Endothelial cell (in vitro differentiated cells): Measurements from ENCODE around the gene PSMB7. TPM values are rescaled to one million over a fixed set of nuclear protein-coding genes. Genes with fewer than 3 reads are reported as not detected.

Experiments
- DNase-seq: peaks from one replicate; pipeline ENCODE4 v3.0.0; 2021; ENCODE audit warnings: low spot score
- H3K27ac Mint-ChIP-seq: one replicate; pipeline ENCODE4 v1.8.0; 2021; ENCODE audit warnings: mixed read lengths, inconsistent platforms; ENCODE audit not compliant: unreplicated experiment
- H3K27me3 Mint-ChIP-seq: one replicate; pipeline ENCODE4 v1.8.0; 2021; ENCODE audit warnings: mild to moderate bottlenecking, moderate library complexity, mixed read lengths, inconsistent platforms; ENCODE audit not compliant: unreplicated experiment
- H3K36me3 Mint-ChIP-seq: one replicate; pipeline ENCODE4 v1.8.0; 2021; ENCODE audit warnings: mild to moderate bottlenecking, low read depth, mixed read lengths, inconsistent platforms; ENCODE audit not compliant: unreplicated experiment
- H3K4me1 Mint-ChIP-seq: one replicate; pipeline ENCODE4 v1.8.0; 2021; ENCODE audit warnings: mild to moderate bottlenecking, mixed read lengths, inconsistent platforms; ENCODE audit not compliant: unreplicated experiment
- H3K4me3 Mint-ChIP-seq: one replicate; pipeline ENCODE4 v1.8.0; 2021; ENCODE audit warnings: mild to moderate bottlenecking, mixed read lengths, inconsistent platforms; ENCODE audit not compliant: unreplicated experiment
- H3K9me3 Mint-ChIP-seq: one replicate; pipeline ENCODE4 v1.8.0; 2021; ENCODE audit warnings: mixed read lengths, inconsistent platforms; ENCODE audit not compliant: unreplicated experiment
- CTCF ChIP-seq: fragments of 200-600 bp; sonication (generic); IDR thresholded peaks from one replicate; pipeline ENCODE4 v1.5.0; 2021; ENCODE audit warnings: antibody characterized with exemption; ENCODE audit not compliant: unreplicated experiment
- total RNA-seq: library from RNA; stranded (reverse); fragmentation: NEBNext Ultra II Directional; extraction: Animal tissue kit (Norgen Biotek cat#: 25700); gene quantifications from one replicate; pipeline ENCODE4 v1.2.1, GENCODE V29; 2021; ENCODE audit not compliant: unreplicated experiment

The PSMB7 gene
- total RNA-seq, 1 donor from 2014 or later, result 180 TPM

DNA sequence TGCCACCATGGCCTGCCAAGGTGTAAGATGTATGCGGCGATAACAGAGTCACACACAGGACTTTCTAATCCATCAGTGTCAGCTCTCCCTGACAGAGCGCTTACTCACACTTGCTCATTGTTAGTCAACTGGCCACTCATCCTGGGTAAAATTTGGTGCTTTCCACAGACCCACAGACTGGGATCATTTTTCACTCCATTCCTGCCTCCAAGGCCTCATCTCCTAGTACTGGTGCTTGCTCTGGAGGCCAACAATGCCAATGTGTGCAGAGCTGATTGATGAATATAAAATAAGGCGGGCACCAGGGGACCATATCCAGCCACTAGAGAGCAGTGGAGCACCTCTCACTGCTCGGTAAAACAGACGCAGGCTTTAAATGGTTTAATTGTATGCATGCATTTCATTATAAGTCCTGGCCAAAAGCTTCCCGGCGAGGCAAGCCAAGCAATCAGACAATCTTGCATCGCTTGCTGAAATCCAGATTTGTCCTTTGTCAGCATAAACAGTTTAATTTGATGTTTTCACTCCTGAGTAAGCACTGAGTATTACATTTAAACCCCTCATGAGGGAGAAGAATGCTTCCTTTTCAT lies 22.3 kb downstream of the PSMB7 start:
- no peak overlapping the region for H3K27ac Mint-ChIP-seq
- no peaks in the 10 kb centered on the region for H3K36me3 Mint-ChIP-seq
- peaks cover 17% of the 10 kb centered on the region for H3K4me1 Mint-ChIP-seq
- TF ChIP-seq CTCF, result no peak
- no peaks in the 10 kb centered on the region for H3K9me3 Mint-ChIP-seq
- DNase-seq, result no peak
- H3K27me3 Mint-ChIP-seq, result no peaks in the 10 kb centered on the region
- no peak overlapping the region for H3K4me3 Mint-ChIP-seq

- no peak for TF ChIP-seq CTCF
- H3K9me3 Mint-ChIP-seq, result no peaks in the 10 kb centered on the region
- H3K27me3 Mint-ChIP-seq, result no peaks in the 10 kb centered on the region
- no peak overlapping the region for H3K27ac Mint-ChIP-seq
- no peaks in the 10 kb centered on the region for H3K36me3 Mint-ChIP-seq
- DNase-seq, result no peak
- peaks cover 23% of the 10 kb centered on the region for H3K4me1 Mint-ChIP-seq
- no peak overlapping the region for H3K4me3 Mint-ChIP-seq
Observed at GRCh38 chr9:124392254-124392870, 22.9 kb downstream of the PSMB7 start.

DNA sequence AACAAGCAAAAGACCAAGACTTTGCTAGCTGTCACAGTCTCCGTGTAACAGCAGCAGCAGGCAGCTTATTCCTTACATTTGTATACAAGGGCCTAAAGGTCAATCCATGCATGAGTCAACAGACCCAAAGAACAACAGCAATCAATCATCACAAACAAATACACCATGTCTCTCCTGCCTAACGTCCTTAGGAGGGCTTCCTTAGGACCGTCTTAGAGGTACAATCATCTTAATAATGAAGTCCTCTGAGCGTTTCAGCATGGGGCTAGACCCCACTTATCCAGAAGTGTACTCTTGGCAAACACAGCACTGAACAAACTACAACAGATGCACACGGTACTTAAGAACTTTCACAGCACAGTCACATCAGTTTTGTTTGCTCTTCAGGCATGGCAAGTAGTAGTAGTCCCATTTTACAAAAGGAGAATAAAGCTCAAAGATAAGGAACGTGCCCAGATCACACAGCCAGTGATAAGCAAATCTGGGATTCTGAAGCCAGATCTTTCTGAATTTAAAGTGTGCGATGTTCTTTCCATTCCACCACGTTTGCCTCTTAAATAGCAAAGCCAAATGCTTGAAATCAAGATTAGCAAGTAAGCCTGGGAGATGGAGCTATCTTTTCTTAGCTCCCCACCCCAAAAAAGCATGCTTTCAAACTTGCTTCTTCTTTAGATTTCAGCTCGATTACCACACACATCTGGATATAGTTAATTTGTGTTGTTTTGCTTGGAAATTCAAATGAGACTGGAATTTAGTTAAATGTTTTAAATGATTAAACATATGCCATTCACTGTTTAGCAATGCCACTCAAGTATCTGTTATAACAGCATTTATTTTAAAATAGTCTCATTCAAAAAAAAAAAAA lies 24.2 kb downstream of the PSMB7 start:
- no peaks in the 10 kb centered on the region for H3K36me3 Mint-ChIP-seq
- no peak overlapping the region for H3K27ac Mint-ChIP-seq
- no peak for DNase-seq
- no peaks in the 10 kb centered on the region for H3K9me3 Mint-ChIP-seq
- H3K4me1 Mint-ChIP-seq, result peaks cover 31% of the 10 kb centered on the region
- no peak for TF ChIP-seq CTCF
- H3K27me3 Mint-ChIP-seq, result no peaks in the 10 kb centered on the region
- no peak overlapping the region for H3K4me3 Mint-ChIP-seq

DNA sequence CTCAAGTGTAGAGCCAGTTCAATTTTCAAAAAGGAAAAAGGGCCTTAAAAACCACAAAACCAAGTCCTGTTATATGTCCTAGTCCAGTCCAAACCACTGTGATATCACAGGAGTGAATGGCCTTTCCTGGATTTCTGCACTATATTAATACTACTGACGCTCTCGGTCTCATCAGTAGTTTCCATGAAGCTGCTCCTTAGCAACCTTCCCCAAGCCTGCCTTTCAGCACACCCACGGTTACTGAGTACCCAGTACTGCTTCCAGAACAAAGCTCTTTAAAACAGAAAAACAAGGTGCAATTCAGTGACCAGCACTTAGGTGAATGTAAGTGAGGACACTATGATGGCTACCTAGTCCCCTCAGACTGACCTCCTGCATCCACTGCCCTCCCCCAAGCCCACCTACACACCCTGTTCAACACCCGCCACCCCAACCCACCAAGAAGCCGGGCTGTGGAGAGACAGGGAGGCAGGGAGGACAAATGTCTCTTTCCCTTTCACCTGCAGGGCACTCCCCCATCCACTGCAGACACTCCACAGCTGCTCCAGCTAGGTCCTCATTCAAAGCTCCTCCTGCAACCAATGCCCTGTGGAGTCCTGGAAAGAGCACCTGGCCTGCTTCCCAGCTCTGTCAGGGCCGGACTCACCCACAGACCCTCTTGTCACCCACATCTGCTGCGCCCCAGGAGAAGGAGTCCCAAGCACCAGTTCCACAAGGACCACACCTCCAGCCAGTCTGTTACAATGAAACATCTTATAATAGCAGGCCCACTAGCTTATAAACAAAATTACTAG lies 25.9 kb downstream of the PSMB7 start:
- DNase-seq, result no peak
- no peaks in the 10 kb centered on the region for H3K27me3 Mint-ChIP-seq
- no peak for TF ChIP-seq CTCF
- no peak overlapping the region for H3K27ac Mint-ChIP-seq
- no peaks in the 10 kb centered on the region for H3K9me3 Mint-ChIP-seq
- H3K36me3 Mint-ChIP-seq, result no peaks in the 10 kb centered on the region
- H3K4me3 Mint-ChIP-seq, result no peak overlapping the region
- peaks cover 31% of the 10 kb centered on the region for H3K4me1 Mint-ChIP-seq
